LNCAP (cell line): Measurements from ENCODE around the gene ICA1.

Source experiments
- TF ChIP-seq, protein P1 (sequence below): fragments of 450-650 bp; IDR thresholded peaks from 2 replicates; pipeline ENCODE4 v1.5.1; 2017; ENCODE audit warnings: mild to moderate bottlenecking

ICA1 gene

DNA sequence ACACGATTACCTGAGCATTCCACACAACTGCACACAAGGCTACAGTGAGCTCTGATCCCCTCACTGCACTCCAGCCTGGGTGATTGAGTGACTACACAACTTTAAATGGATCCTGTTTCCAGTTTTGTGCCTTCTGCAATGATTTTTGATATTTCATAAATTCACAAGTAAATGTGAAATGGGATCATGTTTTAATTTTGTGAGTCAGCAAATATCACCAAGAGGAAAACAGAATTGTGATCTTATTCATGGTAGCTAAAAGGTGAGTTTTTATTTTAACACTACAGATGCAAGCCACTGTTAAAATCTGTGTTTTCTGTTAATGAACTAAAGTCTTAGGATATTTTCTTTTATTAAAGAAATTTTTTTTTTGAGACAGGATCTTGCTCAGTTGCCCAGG lies 11.4 kb downstream of the ICA1 start:
- TF ChIP-seq, protein P1, sequence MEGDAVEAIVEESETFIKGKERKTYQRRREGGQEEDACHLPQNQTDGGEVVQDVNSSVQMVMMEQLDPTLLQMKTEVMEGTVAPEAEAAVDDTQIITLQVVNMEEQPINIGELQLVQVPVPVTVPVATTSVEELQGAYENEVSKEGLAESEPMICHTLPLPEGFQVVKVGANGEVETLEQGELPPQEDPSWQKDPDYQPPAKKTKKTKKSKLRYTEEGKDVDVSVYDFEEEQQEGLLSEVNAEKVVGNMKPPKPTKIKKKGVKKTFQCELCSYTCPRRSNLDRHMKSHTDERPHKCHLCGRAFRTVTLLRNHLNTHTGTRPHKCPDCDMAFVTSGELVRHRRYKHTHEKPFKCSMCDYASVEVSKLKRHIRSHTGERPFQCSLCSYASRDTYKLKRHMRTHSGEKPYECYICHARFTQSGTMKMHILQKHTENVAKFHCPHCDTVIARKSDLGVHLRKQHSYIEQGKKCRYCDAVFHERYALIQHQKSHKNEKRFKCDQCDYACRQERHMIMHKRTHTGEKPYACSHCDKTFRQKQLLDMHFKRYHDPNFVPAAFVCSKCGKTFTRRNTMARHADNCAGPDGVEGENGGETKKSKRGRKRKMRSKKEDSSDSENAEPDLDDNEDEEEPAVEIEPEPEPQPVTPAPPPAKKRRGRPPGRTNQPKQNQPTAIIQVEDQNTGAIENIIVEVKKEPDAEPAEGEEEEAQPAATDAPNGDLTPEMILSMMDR: no peak

DNA sequence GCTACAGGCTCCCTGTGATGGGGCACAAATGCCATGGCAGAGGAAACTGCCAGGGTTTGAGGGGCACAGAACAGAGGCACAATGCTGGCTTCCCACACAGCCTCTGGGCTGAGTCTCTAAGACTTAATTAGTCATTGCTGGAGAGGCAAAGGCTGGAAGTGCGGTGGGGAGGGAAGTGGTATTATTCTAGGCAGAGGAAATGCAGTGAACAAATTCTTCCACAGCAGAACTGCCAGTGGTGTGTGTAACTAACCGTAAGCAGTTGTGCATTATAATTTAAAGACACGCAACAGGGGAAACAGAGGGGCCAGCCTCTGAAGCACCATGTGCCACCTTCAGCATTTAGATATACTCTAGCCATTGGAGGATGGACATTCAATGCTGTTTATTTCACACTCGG lies 12.8 kb downstream of the ICA1 start:
- TF ChIP-seq, protein P1: no peak

DNA sequence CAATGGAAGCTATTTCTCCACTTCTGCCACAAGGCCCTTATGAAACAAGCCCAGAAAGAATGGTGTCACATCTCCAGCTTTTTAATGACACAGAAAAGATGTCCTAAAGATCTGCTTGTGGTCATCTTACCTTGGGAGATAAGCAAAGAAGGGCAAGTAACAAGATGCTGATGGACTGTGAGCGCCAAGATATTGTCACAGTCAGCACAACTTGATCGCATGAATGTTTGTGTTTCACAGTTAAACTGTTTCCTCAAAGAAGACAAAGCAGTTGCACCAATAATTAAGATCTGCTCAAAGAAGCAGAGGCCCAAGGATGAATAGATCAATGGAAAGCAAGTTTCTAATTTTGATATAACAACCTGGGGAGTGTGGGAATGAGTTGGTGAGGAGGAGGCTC lies 15.9 kb downstream of the ICA1 start:
- TF ChIP-seq, protein P1: no peak

DNA sequence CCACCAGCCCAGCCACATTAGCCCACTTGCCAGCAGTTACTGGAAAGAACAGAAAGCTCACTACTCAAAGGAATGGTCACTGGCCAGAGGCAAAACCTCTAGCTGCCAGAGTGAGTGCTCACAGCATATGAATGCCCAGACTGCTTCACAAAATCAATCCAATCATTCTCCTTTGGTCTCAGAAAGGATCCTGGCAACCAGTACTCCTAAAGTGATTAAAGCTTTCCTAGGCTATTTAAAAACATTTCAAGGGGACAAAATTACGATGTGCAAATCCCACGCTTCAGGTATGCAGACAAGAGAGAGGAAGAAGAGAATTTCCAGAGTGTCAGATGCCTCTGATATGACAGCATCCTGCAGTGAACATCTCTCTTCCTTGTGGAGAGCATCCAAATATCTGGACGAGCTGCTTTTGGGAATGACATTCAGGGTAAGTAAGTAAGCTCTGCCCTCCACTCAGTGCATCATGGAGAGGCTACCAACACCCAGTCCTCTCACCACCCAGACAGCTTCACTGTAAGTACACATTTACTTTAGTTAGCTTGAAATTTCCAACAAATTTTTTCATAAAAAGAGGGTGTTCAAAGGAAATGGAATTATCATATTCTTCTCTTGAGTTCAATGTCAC lies 25.1 kb downstream of the ICA1 start:
- TF ChIP-seq, protein P1: no peak

DNA sequence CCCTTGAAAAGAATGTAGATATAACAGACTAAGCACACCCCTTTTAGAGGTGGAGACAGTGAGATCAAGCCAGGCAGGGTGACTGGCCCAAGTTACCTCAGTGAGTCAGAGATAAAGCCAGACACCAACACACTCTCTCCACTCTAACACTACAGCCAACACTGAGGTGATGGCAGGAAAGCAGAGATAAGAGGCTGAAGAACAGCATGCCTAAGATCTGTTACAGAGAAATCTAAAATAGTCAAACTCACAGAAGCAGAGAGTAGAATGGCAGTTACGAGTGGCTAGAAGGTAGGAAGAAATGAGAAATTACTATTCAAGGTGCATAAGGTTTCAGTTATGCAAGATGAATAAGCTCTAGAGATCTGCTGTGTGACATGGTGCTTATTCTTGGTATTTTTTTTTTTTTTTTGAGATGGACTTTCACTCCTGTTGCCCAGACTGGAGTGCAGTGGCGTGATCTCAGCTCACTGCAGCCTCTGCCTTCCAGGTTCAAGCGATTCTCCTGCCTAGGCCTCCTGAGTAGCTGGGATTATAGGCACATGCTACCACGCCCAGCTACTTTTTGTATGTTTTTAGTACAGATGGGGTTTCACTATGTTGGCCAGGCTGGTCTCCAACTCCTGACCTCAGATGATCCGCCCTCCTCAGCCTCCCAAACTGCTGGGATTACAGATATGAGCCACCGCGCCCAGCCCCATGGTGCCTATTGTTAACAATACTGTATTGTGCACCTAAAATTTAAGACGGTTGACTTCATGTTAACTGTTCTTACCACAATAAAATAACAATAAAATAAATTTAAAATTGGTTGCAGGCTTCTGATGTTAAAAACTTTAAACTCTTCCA lies 28.7 kb downstream of the ICA1 start:
- TF ChIP-seq, protein P1: no peak

DNA sequence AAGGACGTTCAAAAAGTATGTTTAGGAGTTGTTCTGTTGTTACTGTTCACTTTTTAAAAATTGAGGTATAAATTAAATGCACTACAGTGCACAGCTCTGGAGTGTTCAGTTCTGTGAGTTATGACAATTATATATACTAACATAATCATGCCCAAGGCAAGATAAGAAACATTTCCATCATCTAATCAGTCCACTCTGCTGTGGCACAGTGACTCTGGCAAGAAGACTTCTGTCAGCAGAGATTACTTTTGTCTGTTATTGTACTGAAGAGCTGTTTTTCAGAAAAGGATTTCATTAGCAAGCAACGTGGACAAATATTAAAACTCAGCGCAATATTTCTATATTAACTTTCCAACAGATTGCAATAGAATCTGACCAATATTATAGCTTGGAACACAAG lies 32.0 kb downstream of the ICA1 start:
- TF ChIP-seq, protein P1: no peak

DNA sequence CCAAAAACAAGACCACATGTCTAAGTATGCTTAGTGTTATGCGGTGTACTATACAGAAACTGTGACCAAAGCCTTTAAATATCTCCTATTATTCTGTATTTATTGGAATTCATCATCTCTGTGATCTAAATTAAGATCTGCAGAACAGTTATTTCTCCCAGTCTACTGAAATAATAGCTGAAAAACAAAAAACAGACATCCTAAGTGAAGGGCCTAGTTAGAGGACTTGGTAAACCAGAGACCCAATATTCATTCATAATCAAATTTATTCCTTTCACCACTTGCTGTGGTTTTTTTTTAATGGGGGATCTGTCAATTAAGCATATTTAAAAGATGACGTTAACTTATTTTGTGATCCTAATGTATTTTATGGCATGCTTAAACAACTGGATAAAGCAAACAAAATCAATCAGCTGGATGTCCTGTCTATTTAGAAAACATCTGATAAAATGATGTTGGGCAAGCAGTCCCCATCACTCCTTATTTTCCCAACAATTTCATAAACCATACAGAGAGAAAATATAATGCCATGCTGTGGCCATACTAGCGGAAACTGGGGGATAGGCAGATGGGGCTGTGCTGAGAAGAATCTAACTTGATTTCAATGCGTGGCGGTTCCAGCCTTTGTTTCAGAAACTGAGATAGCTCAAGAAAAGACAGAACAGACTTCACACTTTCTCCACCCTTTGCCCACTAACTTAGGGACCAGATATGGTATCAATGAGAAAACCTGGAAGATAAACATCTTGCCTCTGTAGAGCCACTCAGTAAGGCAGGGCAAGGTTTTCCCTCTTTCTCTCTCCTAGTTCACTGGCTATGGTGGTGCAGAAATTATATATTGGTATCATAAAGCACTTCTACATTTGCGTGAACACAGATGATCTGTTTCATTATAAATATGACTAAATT lies 32.9 kb downstream of the ICA1 start:
- TF ChIP-seq, protein P1: no peak
